ENCODE data around the gene ERC1.

GRCh38 chr12:1007276-1007675 lies 16.3 kb downstream of the ERC1 start:
- TF ChIP-seq POLR2A (IDR thresholded peaks at IDR 0.05), result no peak
- no peak for TF ChIP-seq POLR2AphosphoS5 (IDR thresholded peaks at IDR 0.05)
- TF ChIP-seq, protein P1, sequence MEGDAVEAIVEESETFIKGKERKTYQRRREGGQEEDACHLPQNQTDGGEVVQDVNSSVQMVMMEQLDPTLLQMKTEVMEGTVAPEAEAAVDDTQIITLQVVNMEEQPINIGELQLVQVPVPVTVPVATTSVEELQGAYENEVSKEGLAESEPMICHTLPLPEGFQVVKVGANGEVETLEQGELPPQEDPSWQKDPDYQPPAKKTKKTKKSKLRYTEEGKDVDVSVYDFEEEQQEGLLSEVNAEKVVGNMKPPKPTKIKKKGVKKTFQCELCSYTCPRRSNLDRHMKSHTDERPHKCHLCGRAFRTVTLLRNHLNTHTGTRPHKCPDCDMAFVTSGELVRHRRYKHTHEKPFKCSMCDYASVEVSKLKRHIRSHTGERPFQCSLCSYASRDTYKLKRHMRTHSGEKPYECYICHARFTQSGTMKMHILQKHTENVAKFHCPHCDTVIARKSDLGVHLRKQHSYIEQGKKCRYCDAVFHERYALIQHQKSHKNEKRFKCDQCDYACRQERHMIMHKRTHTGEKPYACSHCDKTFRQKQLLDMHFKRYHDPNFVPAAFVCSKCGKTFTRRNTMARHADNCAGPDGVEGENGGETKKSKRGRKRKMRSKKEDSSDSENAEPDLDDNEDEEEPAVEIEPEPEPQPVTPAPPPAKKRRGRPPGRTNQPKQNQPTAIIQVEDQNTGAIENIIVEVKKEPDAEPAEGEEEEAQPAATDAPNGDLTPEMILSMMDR (IDR thresholded peaks at IDR 0.05), result no peak

Measured in suprapubic skin (tissue), 4 donors.